AG10803 (cell line): Measurements from ENCODE around the gene BCO2.

Source experiments
- DNase-seq: peaks from one replicate; pipeline ENCODE4 v3.0.0; 2010; ENCODE audit warnings: low read depth
- H3K4me3 ChIP-seq: 2 replicates; pipeline ENCODE4 v1.5.1; 2011; ENCODE audit warnings: mild to moderate bottlenecking, low read length, control low read depth
- CTCF ChIP-seq: conservative IDR thresholded peaks from 2 replicates; pipeline ENCODE4 v1.5.1; 2011; ENCODE audit warnings: mild to moderate bottlenecking, low read length, control low read depth, inconsistent platforms

The BCO2 gene

GRCh38 chr11:112174789-112175598, at the start of gene BCO2:
Gene BCO2, plus strand, starts transcription at chr11:112175512. Its CDS starts 90 bp downstream, at chr11:112175602.
- TF ChIP-seq CTCF = peak; percentile 83
- peak within 1 kb of the TSS; percentile 23 for H3K4me3 ChIP-seq
- peak; percentile 67 for DNase-seq

- no peak for DNase-seq
- no peak for TF ChIP-seq CTCF
- H3K4me3 ChIP-seq = no peak overlapping the region
Measured at GRCh38 chr11:112127056-112127455, 48.3 kb upstream of the BCO2 start.

- no peak overlapping the region for H3K4me3 ChIP-seq
- TF ChIP-seq CTCF = no peak
- peak; percentile 81 for DNase-seq
Measured at GRCh38 chr11:112128483-112129121, 46.7 kb upstream of the BCO2 start.

- H3K4me3 ChIP-seq = no peak overlapping the region
- no peak for TF ChIP-seq CTCF
- DNase-seq = no peak
Measured at GRCh38 chr11:112129656-112130055, 45.7 kb upstream of the BCO2 start.

- H3K4me3 ChIP-seq = no peak overlapping the region
- TF ChIP-seq CTCF = no peak
- DNase-seq = no peak
Measured at GRCh38 chr11:112132737-112133136, 42.6 kb upstream of the BCO2 start.

GRCh38 chr11:112134473-112134872, 40.8 kb upstream of the BCO2 start:
- TF ChIP-seq CTCF = no peak
- DNase-seq = no peak
- no peak overlapping the region for H3K4me3 ChIP-seq

GRCh38 chr11:112143597-112143996, 31.7 kb upstream of the BCO2 start:
- no peak for TF ChIP-seq CTCF
- H3K4me3 ChIP-seq = no peak overlapping the region

More at GRCh38 chr11:112143597-112143996, 31.7 kb upstream of the BCO2 start:
- DNase-seq = no peak
